ENCODE results near the gene AQP10. TPM values are rescaled to one million over a fixed set of nuclear protein-coding genes. Genes with fewer than 3 reads are reported as not detected.
"Not testable (repeated sequence)": the region's sequence is repeated elsewhere in the genome, so short reads cannot be mapped to it uniquely, and the experiment has no call there.

AQP10 gene
- total RNA-seq, 1 donor from 2014 or later = not detected

DNA sequence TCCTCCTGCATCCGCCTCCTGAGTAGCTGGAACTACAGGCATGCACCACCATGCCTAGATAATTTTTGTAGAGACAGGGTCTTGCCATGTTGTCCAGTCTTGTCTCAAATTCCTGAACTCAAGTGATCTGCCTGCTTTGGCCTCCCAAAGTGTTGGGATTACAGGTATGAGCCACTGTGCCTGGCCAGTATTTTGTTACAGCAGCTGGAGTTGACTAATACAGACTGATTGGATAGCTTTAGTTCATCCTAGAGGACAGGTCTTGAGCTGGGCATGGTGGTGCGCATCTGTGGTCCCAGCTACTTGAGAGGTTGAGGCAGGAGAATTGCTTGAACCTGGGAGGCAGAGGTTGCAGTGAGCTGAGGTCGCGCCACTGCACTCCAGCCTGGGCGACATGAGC lies 40.0 kb downstream of the AQP10 start:
- ATAC-seq; DNase-seq (ENCODE audit: missing footprints); intact Hi-C loops (cut with DNase I): not testable (repeated sequence)

DNA sequence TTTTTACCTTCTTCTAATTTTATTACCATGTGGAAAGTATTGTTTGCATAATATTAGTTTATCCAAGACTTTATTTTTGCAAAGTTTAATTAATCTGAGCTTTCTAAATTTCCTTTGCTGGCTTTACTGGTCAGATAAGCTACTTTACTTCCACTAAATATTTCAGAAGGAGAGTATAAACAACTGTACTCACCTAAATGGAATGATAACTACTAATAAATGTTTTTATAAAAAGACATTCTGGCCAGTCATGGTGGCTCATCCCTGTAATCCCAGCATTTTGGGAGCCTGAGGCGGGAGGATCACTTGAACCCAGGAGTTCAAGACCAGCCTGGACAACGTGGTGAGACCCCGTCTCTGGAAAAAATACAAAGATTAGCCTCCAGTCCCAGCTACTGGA lies 40.5 kb downstream of the AQP10 start:
- intact Hi-C loops (cut with DNase I) = no loop called here
- DNase-seq (ENCODE audit: missing footprints) (no peak), ATAC-seq (no peak)

DNA sequence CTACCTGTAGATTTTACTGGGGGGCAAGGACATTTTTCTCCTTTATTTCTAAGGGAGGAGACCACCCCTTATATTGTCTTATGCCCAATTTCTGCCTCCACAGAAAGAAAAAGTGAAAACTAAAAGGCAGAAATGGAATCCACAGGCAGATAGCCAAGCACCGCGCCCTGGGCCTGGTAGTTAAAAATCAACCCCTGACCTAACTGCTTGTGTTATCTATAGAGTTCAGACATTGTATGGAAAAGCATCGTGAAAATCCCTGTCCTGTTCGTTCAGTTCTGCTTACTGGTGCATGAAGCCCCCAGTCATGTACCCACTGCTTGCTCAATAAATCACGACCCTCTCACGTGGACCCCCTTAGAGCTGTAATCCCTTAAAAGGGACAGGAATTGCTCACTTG lies 50.5 kb downstream of the AQP10 start:
- DNase-seq (ENCODE audit: missing footprints) (no peak), ATAC-seq (no peak)
- intact Hi-C loops (cut with DNase I) = no loop called here

DNA sequence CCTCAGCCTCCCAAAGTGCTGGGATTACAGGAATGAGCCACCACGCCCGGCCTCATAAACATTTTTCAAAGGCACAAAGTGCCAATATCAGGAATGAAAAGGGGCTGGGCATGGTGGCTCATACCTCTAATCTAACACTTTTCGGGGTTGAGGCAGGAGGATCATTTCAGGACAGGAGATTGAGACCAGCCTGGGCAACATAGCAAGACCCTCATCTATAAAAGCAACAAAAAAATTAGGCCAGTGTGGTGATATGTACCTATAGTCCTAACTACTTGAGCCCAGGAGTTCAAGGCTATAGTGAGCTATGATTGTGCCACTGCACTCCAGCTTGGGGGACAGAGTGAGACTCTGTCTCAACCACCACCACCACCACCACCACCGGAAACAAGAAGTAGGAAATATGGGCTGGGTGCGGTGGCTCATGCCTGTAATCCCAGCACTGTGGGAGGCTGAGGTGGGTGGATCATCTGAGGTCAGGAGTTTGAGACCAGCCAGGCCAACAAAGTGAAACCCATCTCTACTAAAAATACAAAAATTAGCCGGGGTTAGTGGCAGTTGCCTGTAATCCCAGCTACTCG lies 53.0 kb downstream of the AQP10 start:
- DNase-seq (ENCODE audit: missing footprints); intact Hi-C loops (cut with DNase I); ATAC-seq: not testable (repeated sequence)

Other genes with a start within 250 kb of the AQP10 start
- 0.30 TPM for gene NUP210L, start 166.0 kb upstream of the AQP10 start, total RNA-seq
- 102 TPM for gene TPM3, start 129.0 kb upstream of the AQP10 start, total RNA-seq
- not detected for gene CFAP141, start 114.8 kb upstream of the AQP10 start, total RNA-seq
- 90.2 TPM for gene UBAP2L, start 100.1 kb upstream of the AQP10 start, total RNA-seq
- 184 TPM for gene HAX1, start 48.5 kb upstream of the AQP10 start, total RNA-seq
- 12.8 TPM for gene ATP8B2, start 4.4 kb downstream of the AQP10 start, total RNA-seq
- 13.1 TPM for gene IL6R, start 84.2 kb downstream of the AQP10 start, total RNA-seq
- gene TDRD10, start 181.1 kb downstream of the AQP10 start, total RNA-seq = 2.2 TPM
- 11.3 TPM for gene SHE, start 181.3 kb downstream of the AQP10 start, total RNA-seq
- 53.2 TPM for gene UBE2Q1, start 237.6 kb downstream of the AQP10 start, total RNA-seq
- gene CHRNB2, start 246.7 kb downstream of the AQP10 start, total RNA-seq = not detected